SK-N-SH (cell line): ENCODE results near the gene DCDC1. TPM values are rescaled to one million over a fixed set of nuclear protein-coding genes. Genes with fewer than 3 reads are reported as not detected.

Source experiments
- CTCF ChIA-PET: fragments of 300-600, 350-600 bp; formaldehyde crosslinking; extraction: SDS; loops from one replicate; lab custom pipeline; 2021; lab: Yijun Ruan, JAX
- POLR2A ChIA-PET: fragments of 350-600 bp; sonication (Branson Sonifier 250); formaldehyde crosslinking; extraction: SDS; loops from one replicate; lab custom pipeline; 2020; ENCODE audit warnings: antibody characterized with exemption, inconsistent platforms; lab: Yijun Ruan, JAX
- DNase-seq: peaks from one replicate; pipeline ENCODE4 v3.0.0; 2012
- H2AFZ ChIP-seq: fragments of 200-600 bp; sonication (generic); 2 replicates; pipeline ENCODE4 v1.8.1; 2016; ENCODE audit warnings: antibody characterized with exemption, mild to moderate bottlenecking, low read depth
- H3F3A ChIP-seq: fragments of 200-600 bp; sonication (generic); replicated peaks from 2 replicates; pipeline ENCODE3; 2016; ENCODE audit warnings: antibody characterized with exemption, mild to moderate bottlenecking; ENCODE audit not compliant: insufficient read depth
- H3K27ac ChIP-seq, 2 experiments: fragments of 200-500 bp in 1 of 2; fragments of 200-600 bp in 1 of 2; sonication (Bioruptor generic) in 1 of 2; sonication (generic), shearing (Covaris generic) in 1 of 2; 2 replicates each; pipeline versions ENCODE4 v1.5.1 to v1.6.1; 2014 to 2016; ENCODE audit warnings: low read depth in 2 of 2, inconsistent platforms in 1 of 2, low read length in 1 of 2, mild to moderate bottlenecking in 1 of 2, mixed read lengths in 1 of 2
- H3K27me3 ChIP-seq: fragments of 200-600 bp; sonication (generic), shearing (Covaris generic); 2 replicates; pipeline ENCODE4 v1.6.1; 2016; ENCODE audit warnings: mixed run types; ENCODE audit not compliant: insufficient read depth
- H3K36me3 ChIP-seq, 2 experiments: fragments of 200-500 bp in 1 of 2; fragments of 200-600 bp in 1 of 2; sonication (Bioruptor generic) in 1 of 2; sonication (generic) in 1 of 2; replicated peaks in 1 of 2; 2 replicates each; pipeline versions ENCODE3 to v1.5.1; 2014 to 2016; ENCODE audit warnings: low read length in 1 of 2, mild to moderate bottlenecking in 1 of 2; ENCODE audit not compliant: insufficient read depth in 2 of 2, control insufficient read depth in 1 of 2
- H3K4me1 ChIP-seq, 2 experiments: fragments of 200-500 bp in 1 of 2; fragments of 200-600 bp in 1 of 2; sonication (Bioruptor generic) in 1 of 2; sonication (generic), shearing (Covaris generic) in 1 of 2; 2 replicates each; pipeline versions ENCODE4 v1.5.1 to v1.6.1; 2014 to 2016; ENCODE audit warnings: low read depth in 1 of 2, low read length in 1 of 2, mixed run types in 1 of 2; ENCODE audit not compliant: insufficient read depth in 2 of 2, control insufficient read depth in 1 of 2
- H3K4me2 ChIP-seq: fragments of 200-600 bp; sonication (generic), shearing (Covaris generic); 2 replicates; pipeline ENCODE4 v1.6.1; 2017; ENCODE audit warnings: mixed run types
- H3K4me3 ChIP-seq, 2 experiments: fragments of 200-500 bp in 1 of 2; fragments of 200-600 bp in 1 of 2; sonication (Bioruptor generic) in 1 of 2; sonication (generic), shearing (Covaris generic) in 1 of 2; 2 replicates each; pipeline versions ENCODE4 v1.5.1 to v1.8.1; 2014 to 2016; ENCODE audit warnings: low read depth in 2 of 2, inconsistent platforms in 1 of 2, low read length in 1 of 2, mild to moderate bottlenecking in 1 of 2, mixed read lengths in 1 of 2, moderate library complexity in 1 of 2
- H3K79me2 ChIP-seq: fragments of 200-600 bp; sonication (generic); 2 replicates; pipeline ENCODE4 v1.8.1; 2017; ENCODE audit warnings: mild to moderate bottlenecking; ENCODE audit not compliant: insufficient read depth
- H3K9ac ChIP-seq: fragments of 200-600 bp; sonication (generic); 2 replicates; pipeline ENCODE4 v1.6.1; 2017; ENCODE audit warnings: mixed run types
- H3K9me2 ChIP-seq: fragments of 200-600 bp; sonication (generic); 2 replicates; pipeline ENCODE4 v1.6.1; 2017; ENCODE audit warnings: mixed run types
- H3K9me3 ChIP-seq: fragments of 200-600 bp; sonication (generic); 2 replicates; pipeline ENCODE4 v1.6.1; 2017; ENCODE audit warnings: mixed run types, mild to moderate bottlenecking, moderate library complexity
- H4K20me1 ChIP-seq: fragments of 200-600 bp; sonication (generic); 2 replicates; pipeline ENCODE4 v1.6.1; 2017; ENCODE audit warnings: mild to moderate bottlenecking, mixed run types; ENCODE audit not compliant: insufficient read depth
- ELF1 ChIP-seq: IDR thresholded peaks from 2 replicates; pipeline ENCODE4 v1.4.0; 2012
- EP300 ChIP-seq, 2 experiments: IDR thresholded peaks; 2 replicates each; pipeline versions ENCODE4 v1.4.0 to v1.6.1; 2012; ENCODE audit warnings: borderline replicate concordance in 1 of 2, low read depth in 1 of 2, low read length in 1 of 2
- FOSL2 ChIP-seq: IDR thresholded peaks from 2 replicates; pipeline ENCODE4 v1.4.0; 2012; ENCODE audit warnings: low read depth, mild to moderate bottlenecking, moderate library complexity, borderline replicate concordance
- FOXM1 ChIP-seq: IDR thresholded peaks from 2 replicates; pipeline ENCODE4 v1.4.0; 2012; ENCODE audit warnings: low read depth, mild to moderate bottlenecking
- GABPA ChIP-seq: IDR thresholded peaks from 2 replicates; pipeline ENCODE4 v1.4.0; 2012; ENCODE audit warnings: low read depth, mild to moderate bottlenecking
- JUND ChIP-seq: IDR thresholded peaks from 2 replicates; pipeline ENCODE4 v1.4.0; 2012
- MEF2A ChIP-seq: IDR thresholded peaks from 2 replicates; pipeline ENCODE4 v1.4.0; 2012; ENCODE audit warnings: low read depth, borderline replicate concordance
- MXI1 ChIP-seq: IDR thresholded peaks from 2 replicates; pipeline ENCODE4 v1.6.1; 2012; ENCODE audit warnings: mild to moderate bottlenecking, low read depth, low read length, improper control_type of control experiment
- NFIC ChIP-seq: IDR thresholded peaks from 2 replicates; pipeline ENCODE4 v1.4.0; 2012; ENCODE audit warnings: borderline replicate concordance
- NRF1 ChIP-seq: IDR thresholded peaks from 2 replicates; pipeline ENCODE4 v1.6.1; 2012; ENCODE audit warnings: low read depth, mild to moderate bottlenecking, low read length
- RAD21 ChIP-seq: IDR thresholded peaks from 2 replicates; pipeline ENCODE4 v1.6.1; 2012; ENCODE audit warnings: mild to moderate bottlenecking, low read length
- RCOR1 ChIP-seq: fragments of 150-350 bp; IDR thresholded peaks from 2 replicates; pipeline ENCODE4 v1.6.1; 2017; ENCODE audit warnings: antibody characterized with exemption, low read length
- SMC3 ChIP-seq: IDR thresholded peaks from 2 replicates; pipeline ENCODE4 v1.6.1; 2012; ENCODE audit warnings: low read depth, low read length, improper control_type of control experiment
- TCF12 ChIP-seq: IDR thresholded peaks from 2 replicates; pipeline ENCODE4 v1.4.0; 2012
- WGBS: methylation state at CpG from one replicate; pipeline ENCODE4 v1.1.6; 2017; ENCODE audit warnings: low lambda C conversion rate; 5-methylcytosine and 5-hydroxymethylcytosine counted together
- polyA plus RNA-seq, 3 experiments: library from polyadenylated mRNA; depleted of rRNA; stranded (reverse); fragments of >200 nt; gene quantifications; 2 replicates each; pipeline ENCODE4 v1.2.3, GENCODE V29; 2012
- TF ChIP-seq, protein P1 (sequence below): fragments of 200-600 bp; sonication (generic); IDR thresholded peaks from 2 replicates; pipeline ENCODE4 v1.6.1; 2017; ENCODE audit warnings: antibody characterized with exemption, mild to moderate bottlenecking, moderate library complexity
- TF ChIP-seq, protein P2 (sequence below): IDR thresholded peaks from 2 replicates; pipeline ENCODE4 v1.4.0; 2012; ENCODE audit warnings: low read depth, borderline replicate concordance
- TF ChIP-seq, protein P3 (sequence below): IDR thresholded peaks from 2 replicates; pipeline ENCODE4 v1.4.0; 2012; ENCODE audit warnings: low read depth, borderline replicate concordance
- TF ChIP-seq, protein P4 (sequence below): IDR thresholded peaks from 2 replicates; pipeline ENCODE4; 2012

The DCDC1 gene
- polyA plus RNA-seq, 1 of the 3 experiments (the other 2 are of a cell fraction) = 0.12 TPM

DNA sequence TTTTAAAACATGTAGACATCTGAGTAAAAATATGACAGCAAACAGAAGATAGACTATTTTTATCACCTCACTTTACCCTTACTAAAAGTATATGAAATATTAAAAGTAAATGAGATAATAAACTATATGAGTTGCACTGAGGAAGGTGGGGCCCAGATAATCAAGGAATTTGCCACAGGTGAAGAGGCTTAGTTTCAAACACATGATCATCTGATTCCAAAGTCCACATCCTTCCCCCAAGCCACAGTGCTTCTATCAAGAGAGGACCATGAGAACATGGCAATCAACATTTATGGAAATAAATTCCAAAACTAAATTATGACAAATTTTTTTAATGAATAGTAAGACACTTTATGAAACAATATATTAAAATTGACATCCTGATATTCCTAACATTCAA, 384.0 kb downstream of the DCDC1 start:
- POLR2A ChIA-PET = no interaction called here
- Histone ChIP-seq H4K20me1 (no peaks in the 10 kb centered on the region), H3K36me3 (no peaks in the 10 kb centered on the region), H3F3A (peaks cover 10% of the 10 kb centered on the region), H3K4me3 (no peak overlapping the region), H3K4me2 (no peak overlapping the region), H3K79me2 (no peaks in the 10 kb centered on the region), H3K9me2 (no peaks in the 10 kb centered on the region), H3K27ac (peak overlapping the region in 1 of 2 experiments; percentile 87; a peak in 2 of 4 replicates), H3K9ac (peak overlapping the region; percentile 59; the same call in 1 of the 2 replicates), H3K9me3 (no peaks in the 10 kb centered on the region), H2AFZ (no peak overlapping the region), H3K27me3 (no peaks in the 10 kb centered on the region), H3K4me1 (peaks cover 9 to 16% of the 10 kb centered on the region in 2 experiments; a peak in 3 of 4 replicates)
- CTCF ChIA-PET = interaction anchor here (1.1 kb wide), 1 partner anchor 25 kb away, joined by 4 read pairs; no protein-coding TSS in a partner anchor
- no peak for TF ChIP-seq GABPA
- TF ChIP-seq MXI1 = no peak
- TF ChIP-seq JUND = no peak
- no peak for TF ChIP-seq ELF1
- DNase-seq = no peak

DNA sequence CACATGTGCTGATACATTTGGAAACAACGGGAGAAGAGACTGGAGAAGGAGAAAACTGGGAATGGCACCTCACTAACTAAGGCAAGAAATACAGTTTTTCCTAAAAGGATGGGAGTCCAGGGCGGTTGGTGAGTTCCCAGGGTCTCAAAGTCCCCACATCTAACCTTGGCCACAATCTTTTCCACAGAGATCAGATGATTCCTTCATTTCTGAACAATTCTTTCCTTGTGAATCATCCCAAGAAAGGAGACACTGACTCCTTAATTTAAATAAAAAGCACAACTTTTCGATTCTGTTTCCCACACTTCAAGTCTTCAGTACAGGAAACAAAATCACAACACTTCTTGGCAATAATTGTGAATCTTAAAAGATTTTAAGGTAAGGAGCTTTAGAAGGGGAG, 384.7 kb downstream of the DCDC1 start:
- 22% methylated on average over 3 of the region's 3 CpGs for WGBS
- ChIA-PET CTCF (interaction anchor here (1.1 kb wide), 1 partner anchor 24 kb away, joined by 4 read pairs; no protein-coding TSS in a partner anchor), POLR2A (no interaction called here)
- H3F3A ChIP-seq = peaks cover 10% of the 10 kb centered on the region
- peak overlapping the region; percentile 16 to 87; a peak in 3 of 4 replicates for H3K27ac ChIP-seq
- H3K9me2 ChIP-seq = no peaks in the 10 kb centered on the region
- H3K79me2 ChIP-seq = no peaks in the 10 kb centered on the region
- no peak for DNase-seq
- peak overlapping the region; percentile 59; the same call in 1 of the 2 replicates for H3K9ac ChIP-seq
- peak overlapping the region; percentile 85 for H2AFZ ChIP-seq
- H4K20me1 ChIP-seq = no peaks in the 10 kb centered on the region
- no peaks in the 10 kb centered on the region for H3K9me3 ChIP-seq
- H3K4me1 ChIP-seq = peaks cover 9 to 16% of the 10 kb centered on the region in 2 experiments; a peak in 3 of 4 replicates
- peak overlapping the region; percentile 3 to 50; a peak in 3 of 4 replicates for H3K4me3 ChIP-seq
- H3K4me2 ChIP-seq = peak overlapping the region; percentile 79
- peak; percentile 12; the same call in 1 of the 2 replicates for TF ChIP-seq FOSL2
- no peak for TF ChIP-seq NRF1
- peak; percentile 28 for TF ChIP-seq JUND
- H3K36me3 ChIP-seq = no peaks in the 10 kb centered on the region
- no peaks in the 10 kb centered on the region for H3K27me3 ChIP-seq

DNA sequence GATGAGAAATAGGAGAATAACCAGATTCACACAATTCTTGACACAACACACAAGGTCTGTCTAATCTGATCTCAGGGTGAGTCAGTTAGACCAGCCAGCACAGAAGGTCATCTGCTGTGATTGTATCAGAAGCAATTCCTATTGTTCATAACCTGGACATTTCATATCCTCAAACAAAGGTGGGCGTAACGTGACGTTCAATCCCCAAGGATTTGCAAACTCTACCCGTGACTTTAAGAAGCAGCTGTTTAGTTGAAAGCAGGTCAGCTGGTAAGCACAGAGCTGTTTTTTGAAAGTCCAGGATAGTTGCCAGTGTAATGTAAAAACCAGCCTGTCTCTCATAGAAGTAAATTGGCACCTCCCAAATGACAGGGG, 385.1 kb downstream of the DCDC1 start:
- 7% methylated on average over 4 of the region's 4 CpGs for WGBS
- TF ChIP-seq, protein P1, sequence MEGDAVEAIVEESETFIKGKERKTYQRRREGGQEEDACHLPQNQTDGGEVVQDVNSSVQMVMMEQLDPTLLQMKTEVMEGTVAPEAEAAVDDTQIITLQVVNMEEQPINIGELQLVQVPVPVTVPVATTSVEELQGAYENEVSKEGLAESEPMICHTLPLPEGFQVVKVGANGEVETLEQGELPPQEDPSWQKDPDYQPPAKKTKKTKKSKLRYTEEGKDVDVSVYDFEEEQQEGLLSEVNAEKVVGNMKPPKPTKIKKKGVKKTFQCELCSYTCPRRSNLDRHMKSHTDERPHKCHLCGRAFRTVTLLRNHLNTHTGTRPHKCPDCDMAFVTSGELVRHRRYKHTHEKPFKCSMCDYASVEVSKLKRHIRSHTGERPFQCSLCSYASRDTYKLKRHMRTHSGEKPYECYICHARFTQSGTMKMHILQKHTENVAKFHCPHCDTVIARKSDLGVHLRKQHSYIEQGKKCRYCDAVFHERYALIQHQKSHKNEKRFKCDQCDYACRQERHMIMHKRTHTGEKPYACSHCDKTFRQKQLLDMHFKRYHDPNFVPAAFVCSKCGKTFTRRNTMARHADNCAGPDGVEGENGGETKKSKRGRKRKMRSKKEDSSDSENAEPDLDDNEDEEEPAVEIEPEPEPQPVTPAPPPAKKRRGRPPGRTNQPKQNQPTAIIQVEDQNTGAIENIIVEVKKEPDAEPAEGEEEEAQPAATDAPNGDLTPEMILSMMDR = no peak
- TF ChIP-seq NRF1 = no peak
- TF ChIP-seq, protein P2, sequence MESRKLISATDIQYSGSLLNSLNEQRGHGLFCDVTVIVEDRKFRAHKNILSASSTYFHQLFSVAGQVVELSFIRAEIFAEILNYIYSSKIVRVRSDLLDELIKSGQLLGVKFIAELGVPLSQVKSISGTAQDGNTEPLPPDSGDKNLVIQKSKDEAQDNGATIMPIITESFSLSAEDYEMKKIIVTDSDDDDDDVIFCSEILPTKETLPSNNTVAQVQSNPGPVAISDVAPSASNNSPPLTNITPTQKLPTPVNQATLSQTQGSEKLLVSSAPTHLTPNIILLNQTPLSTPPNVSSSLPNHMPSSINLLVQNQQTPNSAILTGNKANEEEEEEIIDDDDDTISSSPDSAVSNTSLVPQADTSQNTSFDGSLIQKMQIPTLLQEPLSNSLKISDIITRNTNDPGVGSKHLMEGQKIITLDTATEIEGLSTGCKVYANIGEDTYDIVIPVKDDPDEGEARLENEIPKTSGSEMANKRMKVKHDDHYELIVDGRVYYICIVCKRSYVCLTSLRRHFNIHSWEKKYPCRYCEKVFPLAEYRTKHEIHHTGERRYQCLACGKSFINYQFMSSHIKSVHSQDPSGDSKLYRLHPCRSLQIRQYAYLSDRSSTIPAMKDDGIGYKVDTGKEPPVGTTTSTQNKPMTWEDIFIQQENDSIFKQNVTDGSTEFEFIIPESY = no peak
- TF ChIP-seq ELF1 = no peak
- TF ChIP-seq, protein P3, sequence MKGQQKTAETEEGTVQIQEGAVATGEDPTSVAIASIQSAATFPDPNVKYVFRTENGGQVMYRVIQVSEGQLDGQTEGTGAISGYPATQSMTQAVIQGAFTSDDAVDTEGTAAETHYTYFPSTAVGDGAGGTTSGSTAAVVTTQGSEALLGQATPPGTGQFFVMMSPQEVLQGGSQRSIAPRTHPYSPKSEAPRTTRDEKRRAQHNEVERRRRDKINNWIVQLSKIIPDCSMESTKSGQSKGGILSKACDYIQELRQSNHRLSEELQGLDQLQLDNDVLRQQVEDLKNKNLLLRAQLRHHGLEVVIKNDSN = no peak
- TF ChIP-seq RAD21 = no peak
- no peak for TF ChIP-seq RCOR1
- no peak for TF ChIP-seq NFIC
- peak in 1 of 2 experiments; percentile 42; a peak in 1 of 4 replicates for TF ChIP-seq EP300 (IDR thresholded peaks at IDR 0.05; ENCODE audit: borderline replicate concordance in 1 of 2, low read depth in 1 of 2, low read length in 1 of 2)
- TF ChIP-seq, protein P4, sequence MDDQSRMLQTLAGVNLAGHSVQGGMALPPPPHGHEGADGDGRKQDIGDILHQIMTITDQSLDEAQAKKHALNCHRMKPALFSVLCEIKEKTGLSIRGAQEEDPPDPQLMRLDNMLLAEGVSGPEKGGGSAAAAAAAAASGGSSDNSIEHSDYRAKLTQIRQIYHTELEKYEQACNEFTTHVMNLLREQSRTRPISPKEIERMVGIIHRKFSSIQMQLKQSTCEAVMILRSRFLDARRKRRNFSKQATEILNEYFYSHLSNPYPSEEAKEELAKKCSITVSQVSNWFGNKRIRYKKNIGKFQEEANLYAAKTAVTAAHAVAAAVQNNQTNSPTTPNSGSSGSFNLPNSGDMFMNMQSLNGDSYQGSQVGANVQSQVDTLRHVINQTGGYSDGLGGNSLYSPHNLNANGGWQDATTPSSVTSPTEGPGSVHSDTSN = 0 out of 2 replicates have a peak, but pooled peaks have one; percentile 27
- peak; percentile 65 for TF ChIP-seq TCF12
- no peak for TF ChIP-seq FOXM1
- no peak for TF ChIP-seq SMC3
- TF ChIP-seq MEF2A = no peak

More for the DNA sequence above, 385.1 kb downstream of the DCDC1 start:
- H3K4me2 ChIP-seq = peak overlapping the region; percentile 79
- H3K79me2 ChIP-seq = no peaks in the 10 kb centered on the region
- H3K9me2 ChIP-seq = no peaks in the 10 kb centered on the region
- POLR2A ChIA-PET = no interaction called here
- no peaks in the 10 kb centered on the region for H3K36me3 ChIP-seq
- no peaks in the 10 kb centered on the region for H3K9me3 ChIP-seq
- peak overlapping the region; percentile 3 to 50; a peak in 3 of 4 replicates for H3K4me3 ChIP-seq
- peaks cover 10% of the 10 kb centered on the region for H3F3A ChIP-seq
- no peaks in the 10 kb centered on the region for H3K27me3 ChIP-seq
- peak overlapping the region; percentile 48 to 87 for H3K27ac ChIP-seq
- peak overlapping the region; percentile 59; the same call in 1 of the 2 replicates for H3K9ac ChIP-seq
- DNase-seq = peak; percentile 3
- CTCF ChIA-PET = interaction anchor here (1.1 kb wide), 2 partner anchors 9 to 24 kb away, joined by 3 to 4 read pairs; no protein-coding TSS in a partner anchor
- peaks cover 9 to 16% of the 10 kb centered on the region in 2 experiments; a peak in 3 of 4 replicates for H3K4me1 ChIP-seq
- peak overlapping the region; percentile 85 for H2AFZ ChIP-seq
- H4K20me1 ChIP-seq = no peaks in the 10 kb centered on the region
